ENCODE results near the gene SPPL3. TPM values are rescaled to one million over a fixed set of nuclear protein-coding genes. Genes with fewer than 3 reads are reported as not detected.

Gene SPPL3
- total RNA-seq, 1 experiment from 2014 or later = 51.1 TPM

DNA sequence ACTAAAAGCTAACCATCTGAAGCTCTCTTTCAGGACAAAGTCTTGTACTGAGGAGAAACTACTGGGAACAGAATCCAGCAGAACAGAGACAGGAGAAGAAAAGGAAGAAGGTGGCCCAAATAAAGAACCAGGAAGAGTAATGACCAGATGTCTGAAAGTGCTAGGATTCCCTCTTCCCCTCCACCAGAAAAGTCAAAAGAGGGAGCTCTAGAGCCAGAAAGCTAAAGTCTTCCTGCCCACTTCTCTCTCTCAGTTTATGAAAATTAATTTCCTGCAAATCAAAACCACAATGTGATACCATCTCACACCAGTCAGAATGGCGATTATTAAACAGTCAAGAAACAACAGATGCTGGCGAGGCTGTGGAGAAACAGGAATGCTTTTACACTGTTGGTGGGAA lies 47.2 kb downstream of the SPPL3 start:
- DNase-seq (ENCODE audit: low read depth, low spot score) (no peak), ATAC-seq (0 out of 2 replicates have a peak, but pooled peaks have one; percentile 75)
- in situ Hi-C loops (cut with HindIII; ENCODE audit: low pct_unique_long_range_greater_than_20kb, low sequenced_read_pairs) (no loop called here), intact Hi-C loops (cut with micrococcal nuclease; ENCODE audit: unreplicated experiment) (loop anchor here (5.0 kb wide), 1 partner anchor 115 kb away; no protein-coding TSS in a partner anchor)
- BruUV-seq (replicated peaks) = no TSS peak
- Histone ChIP-seq H3K36me3 (ENCODE audit: control insufficient read depth, insufficient read depth, low read length) (no peaks in the 10 kb centered on the region), H3K4me3 (ENCODE audit: low read depth in 2 of 2, low read length in 2 of 2) (no peak overlapping the region), H3K9me3 (ENCODE audit: control insufficient read depth, insufficient read depth, low read depth, low read length) (peaks cover 3% of the 10 kb centered on the region; the same call in 1 of the 2 replicates), H3K4me1 (ENCODE audit: control insufficient read depth, insufficient read depth, low read length) (no peaks in the 10 kb centered on the region), H3K27ac (ENCODE audit: low read length) (no peak overlapping the region), H3K27me3 (ENCODE audit: control insufficient read depth, insufficient read depth, low read length) (no peaks in the 10 kb centered on the region)
- ChIA-PET POLR2A (no interaction called here), CTCF (interaction anchor here (0.6 to 0.7 kb wide), 4 partner anchors 9 to 88 kb away, joined by 3 to 5 read pairs (median 4); no protein-coding TSS in a partner anchor)
- TF ChIP-seq, protein P1, sequence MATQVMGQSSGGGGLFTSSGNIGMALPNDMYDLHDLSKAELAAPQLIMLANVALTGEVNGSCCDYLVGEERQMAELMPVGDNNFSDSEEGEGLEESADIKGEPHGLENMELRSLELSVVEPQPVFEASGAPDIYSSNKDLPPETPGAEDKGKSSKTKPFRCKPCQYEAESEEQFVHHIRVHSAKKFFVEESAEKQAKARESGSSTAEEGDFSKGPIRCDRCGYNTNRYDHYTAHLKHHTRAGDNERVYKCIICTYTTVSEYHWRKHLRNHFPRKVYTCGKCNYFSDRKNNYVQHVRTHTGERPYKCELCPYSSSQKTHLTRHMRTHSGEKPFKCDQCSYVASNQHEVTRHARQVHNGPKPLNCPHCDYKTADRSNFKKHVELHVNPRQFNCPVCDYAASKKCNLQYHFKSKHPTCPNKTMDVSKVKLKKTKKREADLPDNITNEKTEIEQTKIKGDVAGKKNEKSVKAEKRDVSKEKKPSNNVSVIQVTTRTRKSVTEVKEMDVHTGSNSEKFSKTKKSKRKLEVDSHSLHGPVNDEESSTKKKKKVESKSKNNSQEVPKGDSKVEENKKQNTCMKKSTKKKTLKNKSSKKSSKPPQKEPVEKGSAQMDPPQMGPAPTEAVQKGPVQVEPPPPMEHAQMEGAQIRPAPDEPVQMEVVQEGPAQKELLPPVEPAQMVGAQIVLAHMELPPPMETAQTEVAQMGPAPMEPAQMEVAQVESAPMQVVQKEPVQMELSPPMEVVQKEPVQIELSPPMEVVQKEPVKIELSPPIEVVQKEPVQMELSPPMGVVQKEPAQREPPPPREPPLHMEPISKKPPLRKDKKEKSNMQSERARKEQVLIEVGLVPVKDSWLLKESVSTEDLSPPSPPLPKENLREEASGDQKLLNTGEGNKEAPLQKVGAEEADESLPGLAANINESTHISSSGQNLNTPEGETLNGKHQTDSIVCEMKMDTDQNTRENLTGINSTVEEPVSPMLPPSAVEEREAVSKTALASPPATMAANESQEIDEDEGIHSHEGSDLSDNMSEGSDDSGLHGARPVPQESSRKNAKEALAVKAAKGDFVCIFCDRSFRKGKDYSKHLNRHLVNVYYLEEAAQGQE (IDR thresholded peaks at IDR 0.05; ENCODE audit: insufficient read depth in 1 of 2, low read depth in 2 of 2, low read length in 1 of 2) = no peak
- TF ChIP-seq, protein P2, sequence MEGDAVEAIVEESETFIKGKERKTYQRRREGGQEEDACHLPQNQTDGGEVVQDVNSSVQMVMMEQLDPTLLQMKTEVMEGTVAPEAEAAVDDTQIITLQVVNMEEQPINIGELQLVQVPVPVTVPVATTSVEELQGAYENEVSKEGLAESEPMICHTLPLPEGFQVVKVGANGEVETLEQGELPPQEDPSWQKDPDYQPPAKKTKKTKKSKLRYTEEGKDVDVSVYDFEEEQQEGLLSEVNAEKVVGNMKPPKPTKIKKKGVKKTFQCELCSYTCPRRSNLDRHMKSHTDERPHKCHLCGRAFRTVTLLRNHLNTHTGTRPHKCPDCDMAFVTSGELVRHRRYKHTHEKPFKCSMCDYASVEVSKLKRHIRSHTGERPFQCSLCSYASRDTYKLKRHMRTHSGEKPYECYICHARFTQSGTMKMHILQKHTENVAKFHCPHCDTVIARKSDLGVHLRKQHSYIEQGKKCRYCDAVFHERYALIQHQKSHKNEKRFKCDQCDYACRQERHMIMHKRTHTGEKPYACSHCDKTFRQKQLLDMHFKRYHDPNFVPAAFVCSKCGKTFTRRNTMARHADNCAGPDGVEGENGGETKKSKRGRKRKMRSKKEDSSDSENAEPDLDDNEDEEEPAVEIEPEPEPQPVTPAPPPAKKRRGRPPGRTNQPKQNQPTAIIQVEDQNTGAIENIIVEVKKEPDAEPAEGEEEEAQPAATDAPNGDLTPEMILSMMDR (IDR thresholded peaks at IDR 0.05) = peak; percentile 74

DNA sequence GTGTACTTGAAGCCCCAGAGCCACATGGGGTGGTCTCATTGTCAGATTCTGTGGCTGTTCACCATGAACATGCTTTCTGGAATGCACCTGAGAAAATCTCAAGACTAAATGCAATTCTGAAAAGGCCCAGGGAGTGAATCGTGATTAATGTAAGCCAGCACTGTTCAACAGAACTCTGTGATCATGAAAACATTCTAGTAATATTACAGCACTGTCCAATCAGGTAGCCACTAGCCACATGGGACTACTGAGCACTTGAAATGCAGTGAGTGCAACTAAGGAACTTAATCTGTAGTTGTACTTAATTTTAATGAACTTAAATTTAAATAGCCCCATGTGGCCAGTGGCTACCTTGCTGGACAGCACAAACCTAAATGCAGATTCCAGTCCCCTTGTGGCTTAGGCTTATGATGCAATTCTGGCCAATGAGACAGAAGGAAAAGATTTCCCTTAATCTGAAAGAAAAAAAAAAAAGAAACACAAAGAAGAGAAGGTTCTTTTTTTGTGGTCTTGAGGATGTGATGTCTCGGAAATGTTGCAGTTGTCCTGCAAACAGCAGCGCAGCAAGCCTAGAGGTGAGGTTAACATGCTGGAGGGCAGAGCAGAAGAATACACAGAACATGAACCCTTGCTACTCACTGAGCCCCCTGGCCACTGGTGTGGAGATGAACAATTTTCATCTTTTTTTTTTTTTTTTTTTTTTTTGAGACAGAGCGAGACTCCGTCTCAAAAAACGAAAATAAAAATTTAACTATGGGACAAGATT lies 48.2 kb downstream of the SPPL3 start:
- ChIA-PET POLR2A (no interaction called here), CTCF (interaction anchor here (0.7 kb wide), 1 partner anchor 7 kb away, joined by 6 read pairs; no protein-coding TSS in a partner anchor)
- in situ Hi-C loops (cut with HindIII; ENCODE audit: low pct_unique_long_range_greater_than_20kb, low sequenced_read_pairs) (no loop called here), intact Hi-C loops (cut with micrococcal nuclease; ENCODE audit: unreplicated experiment) (loop anchor here (5.0 kb wide), 1 partner anchor 116 kb away; no protein-coding TSS in a partner anchor)
- DNase-seq (ENCODE audit: low read depth, low spot score) = no peak
- Histone ChIP-seq H3K27ac (ENCODE audit: low read length) (no peak overlapping the region), H3K4me3 (ENCODE audit: low read depth in 2 of 2, low read length in 2 of 2) (no peak overlapping the region), H3K36me3 (ENCODE audit: control insufficient read depth, insufficient read depth, low read length) (no peaks in the 10 kb centered on the region), H3K27me3 (ENCODE audit: control insufficient read depth, insufficient read depth, low read length) (no peaks in the 10 kb centered on the region), H3K9me3 (ENCODE audit: control insufficient read depth, insufficient read depth, low read depth, low read length) (peaks cover 3% of the 10 kb centered on the region; the same call in 1 of the 2 replicates), H3K4me1 (ENCODE audit: control insufficient read depth, insufficient read depth, low read length) (no peaks in the 10 kb centered on the region)
- TF ChIP-seq, protein P1 (IDR thresholded peaks at IDR 0.05; ENCODE audit: insufficient read depth in 1 of 2, low read depth in 2 of 2, low read length in 1 of 2) = no peak
- TF ChIP-seq, protein P2 (IDR thresholded peaks at IDR 0.05) = no peak
- TF ChIP-seq POLR2AphosphoS5 (IDR thresholded peaks at IDR 0.05; ENCODE audit: low read depth, low read length) (no peak), SIN3A (IDR thresholded peaks at IDR 0.05; ENCODE audit: borderline replicate concordance, insufficient read depth, low read depth, low read length) (no peak), TCF7L2 (IDR thresholded peaks at IDR 0.05; ENCODE audit: low read depth, low read length) (no peak)
- ATAC-seq = no peak
- BruUV-seq (replicated peaks) = no TSS peak
